ENCODE measurements around the gene SMYD2. TPM values are rescaled to one million over a fixed set of nuclear protein-coding genes. Genes with fewer than 3 reads are reported as not detected.

SMYD2 gene
- total RNA-seq, 1 donor from 2014 or later = 65.6 TPM

DNA sequence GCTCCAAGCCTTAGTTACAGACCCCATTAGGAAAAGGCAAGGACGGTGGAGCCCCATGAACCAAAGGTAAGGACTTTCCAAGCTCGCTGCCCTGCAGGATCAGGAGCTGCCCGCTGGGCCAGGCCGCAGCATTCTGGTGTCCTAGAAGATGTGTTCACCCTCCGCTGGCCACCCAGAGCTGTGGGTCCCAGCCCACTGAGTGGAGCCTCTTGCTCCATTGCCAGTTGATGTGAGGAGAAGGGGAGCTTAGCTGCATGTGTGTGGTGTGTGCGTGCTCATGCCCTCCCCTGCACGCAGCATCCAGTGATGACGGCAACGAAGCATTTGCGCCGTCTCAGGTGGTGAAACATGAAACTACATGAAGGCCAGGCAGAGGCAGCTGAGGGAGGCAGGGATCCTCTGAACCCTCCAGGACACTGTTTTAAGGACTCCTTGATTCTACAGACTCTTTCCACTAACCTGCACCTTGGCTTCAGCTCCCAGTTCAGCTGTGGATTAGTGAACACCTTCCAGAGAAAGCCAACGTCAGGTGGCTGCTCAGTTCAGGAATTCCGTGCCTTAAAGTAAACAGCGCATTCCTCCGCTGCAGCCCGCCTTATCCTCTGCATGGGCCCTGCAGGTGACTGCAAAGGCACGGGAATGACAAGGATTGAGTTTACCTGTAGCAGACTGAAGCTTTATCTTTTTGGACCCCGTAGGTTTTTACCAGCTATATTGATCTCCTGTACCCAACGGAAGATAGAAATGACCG lies 48.7 kb downstream of the SMYD2 start:
- no peak overlapping the region for H3K4me3 ChIP-seq (ENCODE audit: low read depth, low read length)
- TF ChIP-seq, protein P1, sequence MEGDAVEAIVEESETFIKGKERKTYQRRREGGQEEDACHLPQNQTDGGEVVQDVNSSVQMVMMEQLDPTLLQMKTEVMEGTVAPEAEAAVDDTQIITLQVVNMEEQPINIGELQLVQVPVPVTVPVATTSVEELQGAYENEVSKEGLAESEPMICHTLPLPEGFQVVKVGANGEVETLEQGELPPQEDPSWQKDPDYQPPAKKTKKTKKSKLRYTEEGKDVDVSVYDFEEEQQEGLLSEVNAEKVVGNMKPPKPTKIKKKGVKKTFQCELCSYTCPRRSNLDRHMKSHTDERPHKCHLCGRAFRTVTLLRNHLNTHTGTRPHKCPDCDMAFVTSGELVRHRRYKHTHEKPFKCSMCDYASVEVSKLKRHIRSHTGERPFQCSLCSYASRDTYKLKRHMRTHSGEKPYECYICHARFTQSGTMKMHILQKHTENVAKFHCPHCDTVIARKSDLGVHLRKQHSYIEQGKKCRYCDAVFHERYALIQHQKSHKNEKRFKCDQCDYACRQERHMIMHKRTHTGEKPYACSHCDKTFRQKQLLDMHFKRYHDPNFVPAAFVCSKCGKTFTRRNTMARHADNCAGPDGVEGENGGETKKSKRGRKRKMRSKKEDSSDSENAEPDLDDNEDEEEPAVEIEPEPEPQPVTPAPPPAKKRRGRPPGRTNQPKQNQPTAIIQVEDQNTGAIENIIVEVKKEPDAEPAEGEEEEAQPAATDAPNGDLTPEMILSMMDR (conservative IDR thresholded peaks at IDR 0.05; ENCODE audit: low read depth, low read length) = no peak
- no peak for DNase-seq (ENCODE audit: low read depth)

DNA sequence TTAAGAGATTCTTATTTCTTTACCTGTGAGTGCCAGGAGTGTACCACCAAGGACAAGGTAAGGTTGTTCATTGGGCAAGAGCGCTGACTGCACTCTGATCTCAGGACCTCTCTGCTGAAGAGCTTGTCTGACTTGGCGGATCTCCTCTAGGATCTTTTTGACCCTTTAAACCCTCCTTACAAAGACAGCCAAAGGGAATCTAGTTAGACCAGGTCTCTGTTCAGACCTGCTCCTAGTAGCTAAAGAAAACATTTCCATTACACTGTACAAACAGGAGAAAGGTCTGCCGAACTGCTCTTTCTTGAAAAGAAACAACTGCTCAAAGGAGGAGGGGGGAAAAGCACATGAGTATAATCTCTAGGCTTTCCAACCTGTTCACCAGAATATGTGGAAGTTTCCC lies 49.3 kb downstream of the SMYD2 start:
- no peak overlapping the region for H3K4me3 ChIP-seq (ENCODE audit: low read depth, low read length)
- no peak for DNase-seq (ENCODE audit: low read depth)
- TF ChIP-seq, protein P1 (conservative IDR thresholded peaks at IDR 0.05; ENCODE audit: low read depth, low read length) = no peak

DNA sequence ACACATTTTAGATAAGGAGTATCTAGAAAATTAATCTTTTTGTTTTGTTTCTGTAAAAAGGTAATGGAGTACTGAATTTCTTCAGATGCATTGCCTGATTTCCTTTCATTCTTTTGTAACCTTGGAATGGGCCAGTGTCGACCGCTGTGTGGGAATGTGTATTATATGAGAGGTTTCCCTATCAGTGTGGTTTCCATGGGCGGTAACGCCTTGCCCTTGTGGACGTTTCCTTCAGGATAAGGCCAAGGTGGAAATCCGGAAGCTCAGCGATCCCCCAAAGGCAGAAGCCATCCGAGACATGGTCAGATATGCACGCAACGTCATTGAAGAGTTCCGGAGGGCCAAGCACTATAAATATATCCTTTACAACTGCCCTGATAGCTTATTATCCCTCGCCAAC lies 49.8 kb downstream of the SMYD2 start:
- no peak overlapping the region for H3K4me3 ChIP-seq (ENCODE audit: low read depth, low read length)
- TF ChIP-seq, protein P1 (conservative IDR thresholded peaks at IDR 0.05; ENCODE audit: low read depth, low read length) = no peak
- no peak for DNase-seq (ENCODE audit: low read depth)

DNA sequence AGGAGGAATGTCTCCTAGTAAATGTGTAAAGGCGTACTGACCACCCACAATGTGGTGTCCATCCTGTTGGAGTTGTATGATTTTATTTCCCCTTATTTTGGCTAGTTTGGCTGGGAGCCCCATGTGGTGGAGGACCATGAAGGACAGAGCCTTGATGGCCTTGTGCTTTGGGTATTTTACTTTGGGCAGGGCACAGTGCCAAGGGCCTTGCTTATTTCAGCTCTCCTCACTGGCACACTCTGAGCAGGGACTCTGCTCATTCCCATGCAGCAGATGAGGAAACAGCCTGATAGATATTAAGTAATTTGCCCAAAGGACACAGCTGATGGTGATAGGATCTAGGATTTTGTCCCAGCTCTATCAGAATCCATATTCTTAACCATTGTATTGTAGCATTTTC lies 50.2 kb downstream of the SMYD2 start:
- H3K4me3 ChIP-seq (ENCODE audit: low read depth, low read length) = no peak overlapping the region
- TF ChIP-seq, protein P1 (conservative IDR thresholded peaks at IDR 0.05; ENCODE audit: low read depth, low read length) = no peak
- DNase-seq (ENCODE audit: low read depth) = no peak

DNA sequence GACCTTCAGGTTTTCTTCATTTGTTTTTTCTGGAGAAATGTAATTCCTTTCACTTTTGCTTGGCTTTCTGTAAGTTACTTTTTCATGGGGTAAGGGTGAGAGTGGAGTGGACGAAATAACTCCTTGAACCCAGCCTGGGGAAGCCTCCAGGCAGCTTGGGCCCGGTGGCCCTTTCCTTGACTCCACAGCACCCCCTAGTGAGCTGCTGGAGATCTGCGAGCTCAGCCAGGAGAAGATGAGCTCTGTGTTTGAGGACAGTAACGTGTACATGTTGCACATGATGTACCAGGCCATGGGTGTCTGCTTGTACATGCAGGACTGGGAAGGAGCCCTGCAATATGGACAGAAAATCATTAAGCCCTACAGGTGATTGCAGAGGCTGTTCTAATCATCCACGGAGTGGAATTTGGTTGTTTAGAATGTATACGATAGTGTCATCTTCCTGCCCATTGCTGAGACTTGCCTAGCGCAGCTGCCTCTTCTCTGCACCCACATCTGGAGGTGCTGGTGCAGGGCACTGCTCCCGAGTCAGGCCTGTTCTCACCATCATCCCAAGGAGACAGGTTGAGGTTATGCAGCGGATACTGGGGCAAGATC lies 51.0 kb downstream of the SMYD2 start:
- no peak overlapping the region for H3K4me3 ChIP-seq (ENCODE audit: low read depth, low read length)
- TF ChIP-seq, protein P1 (conservative IDR thresholded peaks at IDR 0.05; ENCODE audit: low read depth, low read length) = peak; percentile 92

DNA sequence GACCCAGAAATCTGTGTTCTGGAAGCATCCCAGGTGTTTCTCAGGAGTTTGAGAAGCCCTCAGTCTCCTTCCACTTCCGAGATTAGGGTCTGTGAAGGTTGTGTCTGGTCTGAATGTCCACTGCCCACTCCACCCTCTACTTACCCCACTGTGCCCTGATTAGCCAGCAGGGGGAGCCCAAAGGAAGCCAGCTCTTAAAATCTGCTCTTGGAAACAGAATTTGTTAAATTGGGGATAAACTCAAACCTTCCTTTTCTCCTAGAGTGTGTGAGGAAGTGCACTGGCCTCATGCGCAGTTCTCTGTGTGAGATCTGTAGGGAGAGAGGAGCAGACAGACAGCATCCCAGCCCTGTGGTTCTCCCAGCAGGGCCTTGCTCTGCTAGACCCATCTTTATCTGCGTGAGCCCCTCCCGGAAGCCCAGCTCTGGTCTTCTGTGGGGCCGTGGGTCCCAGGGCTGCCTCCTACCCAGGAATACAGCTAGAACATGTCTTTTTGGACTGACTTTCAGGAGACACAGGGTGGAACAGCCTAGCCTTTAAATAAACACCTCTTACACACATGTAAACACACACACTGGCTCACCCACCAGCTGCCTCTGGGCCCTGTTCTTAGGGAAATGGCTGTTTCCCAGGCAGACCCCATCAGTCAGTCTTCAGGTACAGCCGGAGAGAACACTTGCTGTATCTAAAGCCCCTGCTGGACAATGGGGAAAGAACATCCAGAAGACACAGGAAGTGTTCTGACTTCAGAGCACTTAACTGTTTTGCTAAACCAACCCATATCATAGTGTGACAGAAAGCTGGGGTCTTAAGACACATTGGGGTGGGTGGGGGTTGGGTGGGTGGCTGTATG lies 52.2 kb downstream of the SMYD2 start:
- DNase-seq (ENCODE audit: low read depth) = no peak
- TF ChIP-seq, protein P1 (conservative IDR thresholded peaks at IDR 0.05; ENCODE audit: low read depth, low read length) = peak; percentile 93

More for the DNA sequence above, 51.0 kb downstream of the SMYD2 start:
- no peak for DNase-seq (ENCODE audit: low read depth)

More for the DNA sequence above, 52.2 kb downstream of the SMYD2 start:
- H3K4me3 ChIP-seq (ENCODE audit: low read depth, low read length) = no peak overlapping the region
